Neuronal stem cell (in vitro differentiated cells): ENCODE results near the gene HDAC3.

Source experiments
- DNase-seq: peaks from one replicate; pipeline ENCODE4 v3.0.0-alpha.2; 2013; ENCODE audit warnings: low spot score
- H2AFZ ChIP-seq: one replicate; pipeline ENCODE4 v1.6.1; 2013; ENCODE audit warnings: mild to moderate bottlenecking, low read length, inconsistent platforms
- H2AK5ac ChIP-seq: 2 replicates; pipeline ENCODE4 v1.6.1; 2013; ENCODE audit warnings: low read depth, mild to moderate bottlenecking, inconsistent platforms, low read length, moderate library complexity, mixed read lengths
- H2BK120ac ChIP-seq: 2 replicates; pipeline ENCODE4 v1.6.1; 2013; ENCODE audit warnings: low read depth, mild to moderate bottlenecking, inconsistent platforms, low read length, moderate library complexity, mixed read lengths
- H2BK12ac ChIP-seq: one replicate; pipeline ENCODE4 v1.6.1; 2013; ENCODE audit warnings: low read length, inconsistent platforms
- H2BK15ac ChIP-seq: 2 replicates; pipeline ENCODE4 v1.6.1; 2013; ENCODE audit warnings: mild to moderate bottlenecking, low read length, inconsistent platforms, mixed read lengths
- H2BK5ac ChIP-seq: one replicate; pipeline ENCODE4 v1.6.1; 2013; ENCODE audit warnings: inconsistent platforms, mild to moderate bottlenecking, low read length, moderate library complexity
- H3K14ac ChIP-seq: one replicate; pipeline ENCODE4 v1.6.1; 2013; ENCODE audit warnings: low read length, inconsistent platforms
- H3K18ac ChIP-seq: 2 replicates; pipeline ENCODE4 v1.6.1; 2013; ENCODE audit warnings: low read length, inconsistent platforms
- H3K23ac ChIP-seq: 2 replicates; pipeline ENCODE4 v1.6.1; 2013; ENCODE audit warnings: low read depth, mild to moderate bottlenecking, mixed read lengths, low read length, inconsistent platforms; ENCODE audit not compliant: poor library complexity
- H3K27ac ChIP-seq: replicated peaks from 3 replicates; pipeline ENCODE4 v1.5.1; 2013; ENCODE audit warnings: low read length, inconsistent platforms
- H3K27me3 ChIP-seq, 3 experiments: 2 replicates each; pipeline ENCODE4 v1.6.1; 2013; ENCODE audit warnings: low read length in 3 of 3, mild to moderate bottlenecking in 2 of 3, inconsistent platforms in 1 of 3, low read depth in 1 of 3, mixed read lengths in 1 of 3, moderate library complexity in 1 of 3; ENCODE audit not compliant: control insufficient read depth in 3 of 3, insufficient read depth in 3 of 3
- H3K36me3 ChIP-seq, 2 donors: replicated peaks in 1 of 2; 2 replicates each; pipeline ENCODE4 v1.6.1; 2013; ENCODE audit warnings: low read length in 2 of 2; ENCODE audit not compliant: control insufficient read depth in 2 of 2, insufficient read depth in 2 of 2
- H3K4ac ChIP-seq: 2 replicates; pipeline ENCODE4 v1.6.1; 2013; ENCODE audit warnings: inconsistent platforms, mild to moderate bottlenecking, low read length, moderate library complexity
- H3K4me1 ChIP-seq, 2 donors: 1 replicate in 1 of 2; 2 replicates in 1 of 2; pipeline ENCODE4 v1.6.1; 2013; ENCODE audit warnings: low read length in 2 of 2, low read depth in 1 of 2; ENCODE audit not compliant: control insufficient read depth in 2 of 2, insufficient read depth in 1 of 2
- H3K4me2 ChIP-seq: one replicate; pipeline ENCODE4 v1.6.1; 2013; ENCODE audit warnings: mild to moderate bottlenecking, low read length, inconsistent platforms; ENCODE audit not compliant: insufficient read depth, poor library complexity, severe bottlenecking
- H3K4me3 ChIP-seq, 2 donors: 2 replicates each; pipeline ENCODE4 v1.5.1; 2013; ENCODE audit warnings: low read length in 2 of 2, mild to moderate bottlenecking in 2 of 2, inconsistent platforms in 1 of 2, moderate library complexity in 1 of 2
- H3K79me1 ChIP-seq: one replicate; pipeline ENCODE4 v1.6.1; 2013; ENCODE audit warnings: low read depth, mild to moderate bottlenecking, inconsistent platforms, low read length, moderate library complexity
- H3K9ac ChIP-seq: one replicate; pipeline ENCODE4 v1.6.1; 2013; ENCODE audit warnings: mild to moderate bottlenecking, low read depth, low read length, inconsistent platforms; ENCODE audit not compliant: poor library complexity
- H3K9me3 ChIP-seq, 2 donors: replicated peaks in 1 of 2; 2 replicates each; pipeline versions ENCODE3 to v1.6.1; 2013; ENCODE audit warnings: low read length in 2 of 2, mild to moderate bottlenecking in 2 of 2, inconsistent platforms in 1 of 2, low read depth in 1 of 2, mixed read lengths in 1 of 2, moderate library complexity in 1 of 2; ENCODE audit not compliant: control insufficient read depth in 2 of 2, insufficient read depth in 1 of 2
- H4K8ac ChIP-seq: one replicate; pipeline ENCODE4 v1.6.1; 2013; ENCODE audit warnings: low read depth, mild to moderate bottlenecking, inconsistent platforms, low read length, moderate library complexity
- H4K91ac ChIP-seq: one replicate; pipeline ENCODE4 v1.6.1; 2013; ENCODE audit warnings: low read length, low read depth, mild to moderate bottlenecking, inconsistent platforms; ENCODE audit not compliant: poor library complexity
- WGBS, 2 donors: extraction: QIAGEN DNeasy Blood & Tissue Kit; methylation state at CpG; one replicate each; pipeline ENCODE4 v1.1.7; 2013; ENCODE audit warnings: missing lambda C conversion rate in 2 of 2, mixed read lengths in 1 of 2; ENCODE audit not compliant: insufficient read length in 2 of 2, insufficient replicate concordance in 1 of 2; ENCODE audit errors: extremely low coverage in 2 of 2; 5-methylcytosine and 5-hydroxymethylcytosine counted together

HDAC3 gene

DNA sequence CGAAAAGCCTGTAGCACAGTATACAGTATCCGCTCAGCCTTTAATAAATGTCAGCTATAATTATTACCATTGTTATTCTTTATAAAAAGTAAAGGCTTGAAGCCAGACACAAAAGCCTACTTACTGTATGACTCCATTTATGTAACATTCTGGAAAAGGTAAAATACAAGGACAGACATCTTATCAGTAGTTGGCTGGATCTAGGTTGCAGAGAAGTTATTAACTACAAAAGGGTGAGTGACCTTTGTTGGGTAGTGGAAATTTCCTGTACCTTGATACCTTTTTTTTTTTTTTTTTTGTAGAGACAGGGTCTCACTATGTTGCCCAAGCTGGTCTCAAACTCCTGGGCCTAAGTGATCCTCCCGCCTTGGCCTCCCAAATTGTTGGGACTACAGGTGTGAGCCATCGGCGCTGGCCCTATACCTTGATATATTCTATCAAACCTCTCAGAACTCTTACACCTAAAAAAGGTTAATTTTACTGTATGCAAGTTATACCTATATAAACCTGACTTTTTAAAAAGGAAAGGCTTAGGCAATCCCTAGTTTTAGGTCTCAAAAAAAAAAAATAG is 6.0 kb downstream of the HDAC3 start:
- Histone ChIP-seq H3K4me3 (no peak overlapping the region), H2AFZ (no peak overlapping the region), H3K79me1 (peaks cover 4% of the 10 kb centered on the region), H3K14ac (no peak overlapping the region), H3K18ac (no peak overlapping the region), H3K4me1 (peaks cover 4 to 10% of the 10 kb centered on the region in 2 donors), H2BK120ac (no peak overlapping the region), H3K23ac (no peak overlapping the region), H3K4ac (no peak overlapping the region), H3K4me2 (no peak overlapping the region), H3K27me3 (no peaks in the 10 kb centered on the region), H4K91ac (no peak overlapping the region), H2AK5ac (no peak overlapping the region), H2BK15ac (no peak overlapping the region), H3K36me3 (peaks cover 29 to 92% of the 10 kb centered on the region in 2 donors), H2BK5ac (no peak overlapping the region), H3K27ac (no peak overlapping the region), H3K9me3 (peaks cover 0 to 2% of the 10 kb centered on the region in 2 donors), H2BK12ac (no peak overlapping the region), H3K9ac (no peak overlapping the region), H4K8ac (no peak overlapping the region)
- no peak for DNase-seq
- no CpG with 5 or more reads among the region's 5 CpGs for WGBS, 2 donors

DNA sequence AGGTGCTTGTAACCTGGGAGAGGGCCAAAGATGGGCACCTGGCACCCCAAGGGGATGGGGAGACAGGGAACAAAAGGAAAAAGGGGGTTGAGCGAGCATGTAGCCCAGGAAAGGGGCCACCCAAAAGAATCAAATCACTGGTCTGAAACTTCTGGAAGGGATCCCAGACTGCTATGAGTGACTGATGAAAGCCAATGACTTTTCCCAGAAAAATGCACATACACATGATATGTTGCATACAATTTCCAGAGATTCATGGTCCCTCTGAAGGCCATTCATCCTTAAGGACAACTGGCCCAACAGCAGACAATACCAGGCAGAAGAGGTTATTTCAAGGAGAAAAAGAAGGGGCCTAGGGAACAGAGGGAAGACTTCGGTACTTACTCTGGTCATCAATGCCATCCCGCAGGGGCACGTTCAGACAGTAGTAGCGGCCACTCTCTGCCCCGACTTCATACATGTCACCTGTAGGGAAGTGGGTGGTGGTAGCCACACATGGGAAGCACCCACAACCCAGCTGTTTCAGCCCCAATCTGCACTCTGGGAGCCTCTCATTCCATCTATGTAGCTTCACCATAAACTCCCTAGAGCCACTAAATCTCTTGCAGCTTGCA is 8.4 kb downstream of the HDAC3 start:
- H3K36me3 ChIP-seq = peaks cover 35 to 97% of the 10 kb centered on the region in 2 donors
- no peak overlapping the region for H2BK15ac ChIP-seq
- no peak overlapping the region for H3K9ac ChIP-seq

DNA sequence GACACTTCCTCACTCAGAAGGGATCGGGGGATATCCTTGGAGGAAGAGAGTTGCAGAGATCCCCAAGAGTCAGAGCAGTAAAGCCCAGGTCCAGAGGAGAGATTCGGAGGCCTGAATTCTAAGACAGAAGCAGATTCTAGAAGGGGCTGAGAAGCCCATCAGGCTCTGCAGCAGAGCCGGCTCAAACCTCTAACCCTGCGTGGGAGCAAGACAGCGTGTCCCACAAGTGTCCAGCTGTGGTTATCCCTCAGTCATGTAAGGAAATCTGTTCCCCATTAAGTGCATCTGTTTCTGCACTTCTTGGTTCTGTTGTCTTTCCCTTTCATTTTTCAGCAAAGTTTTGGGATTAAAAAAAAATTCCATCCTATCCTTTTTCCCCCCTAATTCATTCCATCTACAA is 13.0 kb downstream of the HDAC3 start:
- Histone ChIP-seq H3K4me2 (no peak overlapping the region), H3K36me3 (peaks cover 32 to 91% of the 10 kb centered on the region in 2 donors), H3K27ac (no peak overlapping the region)

More for the DNA sequence above, 8.4 kb downstream of the HDAC3 start:
- WGBS, 2 donors = no CpG with 5 or more reads among the region's 6 CpGs
- Histone ChIP-seq H3K79me1 (peaks cover 4% of the 10 kb centered on the region), H2AFZ (no peak overlapping the region), H3K9me3 (no peaks in the 10 kb centered on the region), H2BK5ac (no peak overlapping the region), H3K4me1 (peaks cover 0 to 2% of the 10 kb centered on the region in 2 donors), H3K14ac (no peak overlapping the region), H3K4ac (no peak overlapping the region), H4K91ac (no peak overlapping the region), H2BK120ac (no peak overlapping the region), H3K23ac (no peak overlapping the region), H3K27ac (no peak overlapping the region), H2AK5ac (no peak overlapping the region), H3K18ac (no peak overlapping the region), H3K4me2 (no peak overlapping the region), H2BK12ac (no peak overlapping the region), H4K8ac (no peak overlapping the region), H3K27me3 (no peaks in the 10 kb centered on the region), H3K4me3 (no peak overlapping the region)
- DNase-seq = no peak

DNA sequence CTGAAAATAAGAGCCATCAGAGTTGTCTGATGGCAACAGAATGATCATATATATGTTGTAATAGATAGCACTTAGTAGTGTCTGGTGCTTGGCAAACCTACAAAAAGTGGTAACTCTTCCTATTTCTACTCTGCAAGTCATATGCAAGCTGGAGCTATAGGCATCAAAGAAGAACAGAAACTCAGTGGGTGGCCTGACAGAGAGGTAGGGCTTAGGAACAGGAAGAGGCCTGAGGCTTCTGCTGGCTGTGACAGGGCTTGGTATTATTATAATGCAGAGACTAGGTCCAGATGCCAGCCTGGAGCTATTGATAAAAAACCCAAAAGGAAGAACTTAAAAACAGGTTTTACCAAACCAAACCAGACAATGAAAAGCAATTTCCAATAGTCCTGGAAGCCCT is 13.5 kb downstream of the HDAC3 start:
- Histone ChIP-seq H2AK5ac (no peak overlapping the region), H3K36me3 (peaks cover 28 to 86% of the 10 kb centered on the region in 2 donors), H2BK15ac (no peak overlapping the region), H3K27me3 (no peaks in the 10 kb centered on the region), H2BK12ac (no peak overlapping the region), H3K9me3 (no peaks in the 10 kb centered on the region), H2BK120ac (no peak overlapping the region), H2AFZ (no peak overlapping the region), H3K14ac (no peak overlapping the region), H3K4me2 (no peak overlapping the region), H3K18ac (no peak overlapping the region), H3K23ac (no peak overlapping the region), H3K79me1 (no peaks in the 10 kb centered on the region), H4K91ac (no peak overlapping the region), H3K27ac (no peak overlapping the region), H4K8ac (no peak overlapping the region), H2BK5ac (no peak overlapping the region), H3K4me1 (no peaks in the 10 kb centered on the region), H3K4me3 (no peak overlapping the region), H3K9ac (no peak overlapping the region), H3K4ac (no peak overlapping the region)
- DNase-seq = no peak

More for the DNA sequence above, 13.0 kb downstream of the HDAC3 start:
- DNase-seq = no peak
- Histone ChIP-seq H3K18ac (no peak overlapping the region), H2BK5ac (no peak overlapping the region), H2AFZ (no peak overlapping the region), H3K23ac (no peak overlapping the region), H3K79me1 (no peaks in the 10 kb centered on the region), H3K27me3 (no peaks in the 10 kb centered on the region), H2BK15ac (no peak overlapping the region), H2BK12ac (no peak overlapping the region), H3K14ac (no peak overlapping the region), H2AK5ac (no peak overlapping the region), H3K9ac (no peak overlapping the region), H4K8ac (no peak overlapping the region), H2BK120ac (no peak overlapping the region), H4K91ac (no peak overlapping the region), H3K4me1 (no peaks in the 10 kb centered on the region), H3K9me3 (no peaks in the 10 kb centered on the region), H3K4ac (no peak overlapping the region), H3K4me3 (no peak overlapping the region)
- no CpG with 5 or more reads among the region's 5 CpGs for WGBS, 2 donors
